GM21423 (cell line): ENCODE results near the gene TOP2A.

Experiments
- ATAC-seq: cut with Tn5 transposase; IDR thresholded peaks from one replicate; pipeline ENCODE4 v1.9.1; 2021; ENCODE audit warnings: mild to moderate bottlenecking, moderate library complexity; ENCODE audit not compliant: unreplicated experiment

Gene TOP2A

DNA sequence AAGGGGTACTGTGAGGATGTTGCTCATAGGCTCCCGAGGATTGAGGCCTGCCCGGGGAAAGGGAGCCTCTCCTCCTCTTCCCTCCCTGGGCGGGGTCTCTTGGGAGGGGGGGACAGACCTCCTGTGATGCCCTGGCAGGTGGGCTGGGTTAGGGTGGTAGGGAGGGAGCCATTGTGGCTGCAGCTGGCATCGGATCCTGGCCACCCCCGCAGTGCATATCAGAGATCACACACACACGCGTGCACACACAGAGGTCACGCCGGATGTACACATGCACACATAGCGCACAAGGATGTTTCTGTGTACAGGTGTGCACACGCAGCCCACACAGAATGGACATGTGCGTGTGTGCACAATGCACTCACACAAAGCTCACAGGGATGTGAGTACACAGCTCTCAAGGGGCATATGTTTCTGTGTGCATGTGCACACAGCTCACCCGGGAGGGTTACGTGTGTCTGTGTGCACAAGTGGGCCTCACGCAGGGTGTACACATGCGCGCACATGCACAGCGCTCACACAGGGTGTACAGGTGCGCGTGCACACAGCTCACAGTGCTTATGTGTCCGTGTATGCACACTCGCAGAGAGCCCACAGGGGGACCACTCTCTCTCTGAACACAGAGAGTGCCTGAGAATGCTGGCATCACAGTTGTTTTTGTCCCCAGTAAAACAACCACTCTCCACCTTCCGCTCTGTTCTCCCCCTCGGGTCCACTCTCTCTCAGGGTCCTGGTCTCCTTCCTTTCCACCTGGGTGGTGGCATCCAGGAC lies 55.6 kb downstream of the TOP2A start:
- ATAC-seq, result no peak

- no peak for ATAC-seq
Measured at GRCh38 chr17:40361063-40361924, 56.4 kb downstream of the TOP2A start.

DNA sequence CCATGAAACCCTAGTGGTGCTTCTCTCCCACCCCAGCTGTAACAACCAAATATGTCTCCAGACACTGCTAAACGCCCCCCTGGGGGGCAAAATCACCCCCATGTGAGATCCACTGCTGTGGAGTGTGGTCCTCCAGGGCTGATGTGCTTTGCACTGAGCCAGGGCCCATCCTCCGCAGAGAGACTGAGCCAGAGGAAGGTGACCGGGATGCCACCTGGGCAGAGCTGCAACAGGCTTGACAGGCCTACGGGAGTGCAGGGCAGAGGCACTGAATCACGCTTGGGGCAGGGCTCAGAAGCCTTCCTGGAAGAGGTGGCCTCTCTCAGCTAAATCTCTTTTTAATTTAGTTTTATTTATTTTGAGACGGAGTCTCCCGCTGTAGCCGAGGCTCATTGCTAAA lies 57.6 kb downstream of the TOP2A start:
- no peak for ATAC-seq

DNA sequence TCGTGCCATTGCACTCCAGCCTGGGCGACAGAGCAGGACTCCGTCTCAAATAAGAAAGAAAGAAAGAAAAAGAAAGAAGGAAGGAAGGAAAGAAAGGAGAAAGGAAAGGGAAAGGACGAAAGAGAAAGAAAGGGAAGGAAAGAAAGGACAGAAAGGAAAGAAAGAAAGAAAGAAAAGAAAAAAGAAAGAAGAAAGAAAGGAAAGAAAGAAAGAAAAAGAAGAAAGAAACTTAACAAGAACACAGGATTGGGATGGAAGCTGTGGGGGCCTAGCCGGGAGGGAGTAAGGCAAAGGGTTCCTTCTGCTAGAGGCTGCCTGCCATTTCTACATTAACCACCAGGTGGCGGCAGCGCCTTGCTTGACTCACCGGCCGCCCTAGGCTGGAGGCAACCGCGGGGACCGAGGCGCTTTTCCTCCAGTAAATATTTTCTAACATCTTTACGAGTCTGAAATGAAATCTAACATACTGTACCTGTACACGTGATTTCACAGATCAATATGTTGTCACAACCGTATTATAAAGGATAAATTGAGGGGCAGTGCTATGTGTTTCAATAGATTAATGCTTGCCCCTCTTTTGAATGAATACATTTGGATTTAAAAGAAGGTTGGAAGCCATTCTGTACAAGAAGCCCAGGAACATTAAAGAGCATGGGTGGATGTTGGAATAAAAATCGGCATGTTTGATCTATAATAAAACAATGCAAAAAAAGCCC lies 59.2 kb downstream of the TOP2A start:
- no peak for ATAC-seq

- no peak for ATAC-seq
Measured at GRCh38 chr17:40356990-40357881, 60.5 kb downstream of the TOP2A start.

GRCh38 chr17:40355804-40356758 lies 61.6 kb downstream of the TOP2A start:
- ATAC-seq, result no peak

- no peak for ATAC-seq
Measured at GRCh38 chr17:40355123-40355803, 62.4 kb downstream of the TOP2A start.

DNA sequence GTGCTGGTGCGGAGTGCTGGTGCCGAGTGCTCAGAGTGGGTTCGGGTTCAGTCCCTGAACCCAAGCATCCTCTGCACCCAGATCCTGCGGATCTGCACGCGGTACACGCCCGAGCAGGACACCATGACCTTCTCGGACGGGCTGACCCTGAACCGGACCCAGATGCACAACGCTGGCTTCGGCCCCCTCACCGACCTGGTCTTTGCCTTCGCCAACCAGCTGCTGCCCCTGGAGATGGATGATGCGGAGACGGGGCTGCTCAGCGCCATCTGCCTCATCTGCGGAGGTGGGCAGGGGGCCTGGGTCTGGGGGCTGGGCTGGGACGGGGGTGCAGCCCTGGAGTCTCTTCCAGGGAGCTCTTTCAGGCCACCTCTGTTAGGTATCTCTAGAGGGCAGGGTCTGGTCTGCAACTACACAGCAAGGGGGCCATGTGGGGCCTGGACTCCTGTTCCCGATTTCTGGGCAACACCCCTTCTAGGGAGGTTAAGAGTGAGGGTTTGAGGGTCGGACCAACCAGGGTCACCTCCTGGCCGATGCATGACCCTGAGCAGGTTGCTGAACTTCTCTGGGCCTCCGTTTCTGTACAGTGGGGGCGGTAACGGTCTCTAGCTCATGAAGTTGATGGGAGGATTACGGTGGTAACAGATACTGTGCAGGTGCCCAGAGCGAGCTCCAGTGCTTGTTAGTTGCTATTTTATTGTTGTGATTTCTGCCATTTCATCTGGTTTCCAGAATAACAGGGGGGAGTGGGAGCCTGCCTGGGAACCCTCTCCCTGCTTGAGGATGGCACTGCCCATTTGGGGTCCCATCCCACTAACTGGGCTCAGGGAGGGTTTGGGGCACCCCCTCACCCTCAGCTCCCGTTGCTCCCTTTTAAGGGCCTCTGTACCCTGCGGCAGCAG lies 63.2 kb downstream of the TOP2A start:
- ATAC-seq, result no peak

GRCh38 chr17:40352779-40353394 lies 64.8 kb downstream of the TOP2A start:
- ATAC-seq, result no peak

- ATAC-seq, result no peak
Measured at GRCh38 chr17:40352237-40352778, 65.4 kb downstream of the TOP2A start.

DNA sequence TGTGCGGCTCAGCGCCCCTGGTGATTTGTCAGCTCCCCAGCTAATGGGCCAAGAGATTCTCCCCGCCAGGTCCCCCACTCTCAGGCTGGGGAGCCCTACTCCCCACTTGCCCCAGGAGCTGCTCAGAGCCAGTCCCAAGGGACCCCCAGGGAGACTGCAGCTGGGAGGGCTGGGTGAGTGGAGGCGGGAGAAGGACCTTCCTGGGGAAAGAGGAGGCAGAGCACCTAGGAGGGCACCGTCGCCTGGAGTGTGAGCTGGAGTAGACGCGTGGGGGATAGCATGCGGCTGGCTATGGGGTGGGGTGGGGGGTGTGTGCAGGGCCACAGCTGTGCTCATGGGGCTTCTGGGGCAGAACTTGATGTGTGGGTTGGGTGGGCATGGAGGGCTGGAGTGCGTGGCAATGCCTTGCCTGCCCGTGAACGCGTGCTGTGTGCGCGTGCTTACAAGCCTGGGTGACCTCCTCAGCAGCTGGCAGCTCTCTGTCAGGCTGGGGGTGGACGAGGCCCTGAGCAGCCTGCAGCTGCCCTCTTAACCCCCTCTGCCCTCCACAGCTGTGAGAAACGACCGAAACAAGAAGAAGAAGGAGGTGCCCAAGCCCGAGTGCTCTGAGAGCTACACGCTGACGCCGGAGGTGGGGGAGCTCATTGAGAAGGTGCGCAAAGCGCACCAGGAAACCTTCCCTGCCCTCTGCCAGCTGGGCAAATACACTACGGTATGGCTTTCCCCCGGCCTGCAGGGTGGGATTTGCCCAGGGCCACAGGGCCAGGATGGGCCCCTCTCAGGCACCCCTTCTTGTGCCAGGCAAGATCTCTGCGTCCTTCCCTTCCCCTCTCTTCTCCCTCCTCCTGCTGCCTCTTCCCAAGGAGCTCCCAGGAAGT lies 66.1 kb downstream of the TOP2A start:
- ATAC-seq, result no peak

DNA sequence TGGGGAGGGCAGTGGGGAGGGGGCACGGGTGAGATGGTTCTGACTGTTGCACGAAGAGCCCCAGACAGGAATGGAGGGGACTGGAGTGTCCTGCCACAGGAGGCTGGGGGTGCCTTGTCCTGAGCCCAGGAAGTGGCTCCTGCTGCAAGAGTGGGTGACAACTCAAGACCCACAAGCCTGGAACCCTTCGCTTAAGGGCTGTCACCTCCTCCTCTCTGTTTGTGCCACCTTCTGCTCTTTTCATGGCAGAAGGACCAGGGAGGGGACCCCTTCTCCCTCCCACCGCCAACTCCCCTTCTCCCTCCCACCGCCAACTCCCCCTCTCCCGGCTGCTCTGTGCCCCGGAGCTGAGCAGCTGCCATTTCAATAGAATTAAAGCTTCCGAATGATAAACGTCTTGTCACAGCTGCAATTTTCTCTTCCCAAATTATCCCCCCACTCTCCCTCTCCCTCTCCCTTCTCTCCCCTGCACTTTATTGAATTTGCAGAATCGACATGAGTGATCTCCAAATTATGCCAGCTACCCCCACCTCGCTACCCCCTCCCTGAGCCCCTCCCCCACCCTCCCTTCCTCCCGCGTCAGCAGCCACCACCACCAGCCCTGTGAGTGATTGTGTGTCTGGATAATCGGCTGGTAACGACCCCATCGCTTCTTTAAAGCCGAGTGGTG lies 66.9 kb downstream of the TOP2A start:
- no peak for ATAC-seq

GRCh38 chr17:40349895-40350688 lies 67.6 kb downstream of the TOP2A start:
- no peak for ATAC-seq

GRCh38 chr17:40349477-40349894 lies 68.2 kb downstream of the TOP2A start:
- ATAC-seq, result no peak
